WTC11 (cell line): ENCODE measurements around the gene HES3. TPM values are rescaled to one million over a fixed set of nuclear protein-coding genes. Genes with fewer than 3 reads are reported as not detected.

Experiments used
- ATF1 ChIP-seq: sonication (generic); formaldehyde crosslinking; IDR thresholded peaks from 2 replicates; pipeline ENCODE4 v1.8.1; 2023; ENCODE audit warnings: mild to moderate bottlenecking, moderate library complexity, missing genetic modification reagents
- ATF2 ChIP-seq: sonication (generic); formaldehyde crosslinking; IDR thresholded peaks from 2 replicates; pipeline ENCODE4 v1.8.1; 2022; ENCODE audit warnings: low read depth, missing genetic modification reagents, borderline replicate concordance
- ATF6 ChIP-seq: sonication (generic); formaldehyde crosslinking; IDR thresholded peaks from 2 replicates; pipeline ENCODE4 v1.8.1; 2023; ENCODE audit warnings: mild to moderate bottlenecking, missing genetic modification reagents
- E2F1 ChIP-seq: sonication (generic); formaldehyde crosslinking; IDR thresholded peaks from 2 replicates; pipeline ENCODE4 v1.8.0; 2022; ENCODE audit warnings: mild to moderate bottlenecking, missing genetic modification reagents
- EMX1 ChIP-seq: fragments of 250-450 bp; sonication (Bioruptor Pico); IDR thresholded peaks from 2 replicates; pipeline ENCODE4 v1.8.0; 2021; ENCODE audit warnings: mild to moderate bottlenecking
- ESRRA ChIP-seq: sonication (generic); formaldehyde crosslinking; IDR thresholded peaks from 2 replicates; pipeline ENCODE4 v1.8.1; 2022; ENCODE audit warnings: mild to moderate bottlenecking, missing genetic modification reagents, borderline replicate concordance
- HMGXB4 ChIP-seq: sonication (generic); formaldehyde crosslinking; IDR thresholded peaks from 2 replicates; pipeline ENCODE4 v1.8.1; 2023; ENCODE audit warnings: mild to moderate bottlenecking, moderate library complexity, missing genetic modification reagents
- JAZF1 ChIP-seq: fragments of 250-450 bp; sonication (Bioruptor Pico); IDR thresholded peaks from 2 replicates; pipeline ENCODE4 v1.9.0; 2021; ENCODE audit warnings: moderate library complexity, mild to moderate bottlenecking, inconsistent platforms
- MLX ChIP-seq: sonication (generic); formaldehyde crosslinking; IDR thresholded peaks from 2 replicates; pipeline ENCODE4 v1.8.1; 2023; ENCODE audit warnings: mild to moderate bottlenecking, missing genetic modification reagents, moderate library complexity
- MXD4 ChIP-seq: fragments of 250-450 bp; sonication (Bioruptor Pico); IDR thresholded peaks from 2 replicates; pipeline ENCODE4 v1.8.0; 2021; ENCODE audit warnings: mild to moderate bottlenecking, moderate library complexity, borderline replicate concordance
- NR3C1 ChIP-seq: sonication (generic); formaldehyde crosslinking; conservative IDR thresholded peaks from 2 replicates; pipeline ENCODE4 v1.8.1; 2023; ENCODE audit warnings: low read depth, mild to moderate bottlenecking, missing genetic modification reagents
- SMAD3 ChIP-seq: sonication (generic); formaldehyde crosslinking; IDR thresholded peaks from 2 replicates; pipeline ENCODE4 v1.8.0; 2022; ENCODE audit warnings: missing genetic modification reagents, mild to moderate bottlenecking, borderline replicate concordance
- SMAD4 ChIP-seq: sonication (generic); formaldehyde crosslinking; IDR thresholded peaks from 2 replicates; pipeline ENCODE4 v1.8.0; 2022; ENCODE audit warnings: mild to moderate bottlenecking, missing genetic modification reagents
- ZNF263 ChIP-seq: sonication (generic); formaldehyde crosslinking; IDR thresholded peaks from 2 replicates; pipeline ENCODE4 v1.8.1; 2022; ENCODE audit warnings: low read depth, mild to moderate bottlenecking, moderate library complexity, missing genetic modification reagents
- ZNF317 ChIP-seq: sonication (generic); formaldehyde crosslinking; IDR thresholded peaks from 2 replicates; pipeline ENCODE4 v1.8.1; 2023; ENCODE audit warnings: low read depth, mild to moderate bottlenecking, moderate library complexity, missing genetic modification reagents, borderline replicate concordance
- ZNF532 ChIP-seq: fragments of 250-450 bp; sonication (Bioruptor Pico); IDR thresholded peaks from 2 replicates; pipeline ENCODE4 v1.9.0; 2021; ENCODE audit warnings: mild to moderate bottlenecking, borderline replicate concordance
- total RNA-seq: library from RNA; stranded (reverse); gene quantifications from 3 replicates; pipeline ENCODE4 v1.2.3, GENCODE V29; 2021
- TF ChIP-seq, protein P1 (sequence below): sonication (generic); formaldehyde crosslinking; IDR thresholded peaks from 2 replicates; pipeline ENCODE4 v1.8.1; 2023; ENCODE audit warnings: mild to moderate bottlenecking, missing genetic modification reagents, moderate library complexity
- TF ChIP-seq, protein P2 (sequence below): sonication (generic); formaldehyde crosslinking; IDR thresholded peaks from 2 replicates; pipeline ENCODE4 v1.8.1; 2022; ENCODE audit warnings: low read depth, mild to moderate bottlenecking, moderate library complexity, missing genetic modification reagents, borderline replicate concordance
- TF ChIP-seq, protein P3 (sequence below): fragments of 250-450 bp; sonication (Bioruptor Pico); IDR thresholded peaks from 2 replicates; pipeline ENCODE4 v2.1.2; 2022; ENCODE audit warnings: mild to moderate bottlenecking, moderate library complexity

The HES3 gene
- total RNA-seq, 1 experiment from 2014 or later, result 74.7 TPM

GRCh38 chr1:6199298-6200187 is 44.4 kb upstream of the HES3 start, which contains the start of gene RPL22 (continued):
- TF ChIP-seq ZNF532 (no peak), EMX1 (no peak), E2F1 (no peak), MXD4 (no peak), ATF2 (CRISPR knock-in tag) (no peak), HMGXB4 (peak; percentile 88), ESRRA (CRISPR knock-in tag) (peak; percentile 73; the same call in 1 of the 2 replicates), ZNF263 (CRISPR knock-in tag) (no peak), ZNF317 (CRISPR knock-in tag) (0 out of 2 replicates have a peak, but pooled peaks have one; percentile 27), ATF1 (CRISPR knock-in tag) (0 out of 2 replicates have a peak, but pooled peaks have one; percentile 27), ATF6 (CRISPR knock-in tag) (no peak), JAZF1 (CRISPR knock-in tag) (no peak), SMAD3 (CRISPR knock-in tag) (peak; percentile 71), NR3C1 (CRISPR knock-in tag) (no peak), SMAD4 (CRISPR knock-in tag) (no peak), MLX (CRISPR knock-in tag) (no peak)
- TF ChIP-seq, protein P1, sequence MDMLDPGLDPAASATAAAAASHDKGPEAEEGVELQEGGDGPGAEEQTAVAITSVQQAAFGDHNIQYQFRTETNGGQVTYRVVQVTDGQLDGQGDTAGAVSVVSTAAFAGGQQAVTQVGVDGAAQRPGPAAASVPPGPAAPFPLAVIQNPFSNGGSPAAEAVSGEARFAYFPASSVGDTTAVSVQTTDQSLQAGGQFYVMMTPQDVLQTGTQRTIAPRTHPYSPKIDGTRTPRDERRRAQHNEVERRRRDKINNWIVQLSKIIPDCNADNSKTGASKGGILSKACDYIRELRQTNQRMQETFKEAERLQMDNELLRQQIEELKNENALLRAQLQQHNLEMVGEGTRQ (CRISPR knock-in tag), result peak; percentile 65
- TF ChIP-seq, protein P2, sequence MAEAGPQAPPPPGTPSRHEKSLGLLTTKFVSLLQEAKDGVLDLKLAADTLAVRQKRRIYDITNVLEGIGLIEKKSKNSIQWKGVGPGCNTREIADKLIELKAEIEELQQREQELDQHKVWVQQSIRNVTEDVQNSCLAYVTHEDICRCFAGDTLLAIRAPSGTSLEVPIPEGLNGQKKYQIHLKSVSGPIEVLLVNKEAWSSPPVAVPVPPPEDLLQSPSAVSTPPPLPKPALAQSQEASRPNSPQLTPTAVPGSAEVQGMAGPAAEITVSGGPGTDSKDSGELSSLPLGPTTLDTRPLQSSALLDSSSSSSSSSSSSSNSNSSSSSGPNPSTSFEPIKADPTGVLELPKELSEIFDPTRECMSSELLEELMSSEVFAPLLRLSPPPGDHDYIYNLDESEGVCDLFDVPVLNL (CRISPR knock-in tag), result no peak
- TF ChIP-seq, protein P3, sequence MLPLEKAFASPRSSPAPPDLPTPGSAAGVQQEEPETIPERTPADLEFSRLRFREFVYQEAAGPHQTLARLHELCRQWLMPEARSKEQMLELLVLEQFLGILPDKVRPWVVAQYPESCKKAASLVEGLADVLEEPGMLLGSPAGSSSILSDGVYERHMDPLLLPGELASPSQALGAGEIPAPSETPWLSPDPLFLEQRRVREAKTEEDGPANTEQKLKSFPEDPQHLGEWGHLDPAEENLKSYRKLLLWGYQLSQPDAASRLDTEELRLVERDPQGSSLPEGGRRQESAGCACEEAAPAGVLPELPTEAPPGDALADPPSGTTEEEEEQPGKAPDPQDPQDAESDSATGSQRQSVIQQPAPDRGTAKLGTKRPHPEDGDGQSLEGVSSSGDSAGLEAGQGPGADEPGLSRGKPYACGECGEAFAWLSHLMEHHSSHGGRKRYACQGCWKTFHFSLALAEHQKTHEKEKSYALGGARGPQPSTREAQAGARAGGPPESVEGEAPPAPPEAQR, result no peak
